ENCODE data around the gene DOCK1.

DOCK1 gene

GRCh38 chr10:127148933-127149220, 243.6 kb downstream of the DOCK1 start:
- peaks cover 13% of the 10 kb centered on the region for H3K27me3 ChIP-seq
- no peak overlapping the region for H3K27ac ChIP-seq
- H3K36me3 ChIP-seq, result no peaks in the 10 kb centered on the region
- no peak overlapping the region for H3K4me3 ChIP-seq (ENCODE audit: low read depth in 1 of 2, low read length in 1 of 2)
- H3K9me3 ChIP-seq, result no peaks in the 10 kb centered on the region
- H3K4me1 ChIP-seq (ENCODE audit: control insufficient read depth in 1 of 2, insufficient read depth in 1 of 2, low read depth in 1 of 2, low read length in 1 of 2), result no peaks in the 10 kb centered on the region
- TF ChIP-seq CTCF (IDR thresholded peaks at IDR 0.05), result no peak

- TF ChIP-seq CTCF (IDR thresholded peaks at IDR 0.05), result no peak
- peaks cover 13% of the 10 kb centered on the region for H3K27me3 ChIP-seq
- no peaks in the 10 kb centered on the region for H3K9me3 ChIP-seq
- H3K4me1 ChIP-seq (ENCODE audit: control insufficient read depth in 1 of 2, insufficient read depth in 1 of 2, low read depth in 1 of 2, low read length in 1 of 2), result no peaks in the 10 kb centered on the region
- no peak overlapping the region for H3K27ac ChIP-seq
- no peaks in the 10 kb centered on the region for H3K36me3 ChIP-seq
- no peak overlapping the region for H3K4me3 ChIP-seq (ENCODE audit: low read depth in 1 of 2, low read length in 1 of 2)
Observed at GRCh38 chr10:127149501-127150081, 244.4 kb downstream of the DOCK1 start.

GRCh38 chr10:127150136-127150535, 244.9 kb downstream of the DOCK1 start:
- H3K27me3 ChIP-seq, result peaks cover 13% of the 10 kb centered on the region
- no peaks in the 10 kb centered on the region for H3K9me3 ChIP-seq
- H3K4me1 ChIP-seq (ENCODE audit: control insufficient read depth in 1 of 2, insufficient read depth in 1 of 2, low read depth in 1 of 2, low read length in 1 of 2), result no peaks in the 10 kb centered on the region
- H3K36me3 ChIP-seq, result no peaks in the 10 kb centered on the region
- no peak for TF ChIP-seq CTCF (IDR thresholded peaks at IDR 0.05)
- no peak overlapping the region for H3K4me3 ChIP-seq (ENCODE audit: low read depth in 1 of 2, low read length in 1 of 2)
- no peak overlapping the region for H3K27ac ChIP-seq

- H3K9me3 ChIP-seq, result no peaks in the 10 kb centered on the region
- TF ChIP-seq CTCF (IDR thresholded peaks at IDR 0.05), result no peak
- no peak overlapping the region for H3K27ac ChIP-seq
- H3K4me3 ChIP-seq (ENCODE audit: low read depth in 1 of 2, low read length in 1 of 2), result no peak overlapping the region
- H3K27me3 ChIP-seq, result peaks cover 13% of the 10 kb centered on the region
- H3K4me1 ChIP-seq (ENCODE audit: control insufficient read depth in 1 of 2, insufficient read depth in 1 of 2, low read depth in 1 of 2, low read length in 1 of 2), result no peaks in the 10 kb centered on the region
- H3K36me3 ChIP-seq, result no peaks in the 10 kb centered on the region
Observed at GRCh38 chr10:127151541-127151940, 246.3 kb downstream of the DOCK1 start.

GRCh38 chr10:127151981-127152699, 246.9 kb downstream of the DOCK1 start:
- TF ChIP-seq CTCF (IDR thresholded peaks at IDR 0.05), result no peak
- no peak overlapping the region for H3K27ac ChIP-seq

More at GRCh38 chr10:127151981-127152699, 246.9 kb downstream of the DOCK1 start:
- H3K4me3 ChIP-seq (ENCODE audit: low read depth in 1 of 2, low read length in 1 of 2), result no peak overlapping the region
- no peaks in the 10 kb centered on the region for H3K36me3 ChIP-seq
- H3K27me3 ChIP-seq, result peaks cover 13% of the 10 kb centered on the region
- H3K9me3 ChIP-seq, result no peaks in the 10 kb centered on the region
- no peaks in the 10 kb centered on the region for H3K4me1 ChIP-seq (ENCODE audit: control insufficient read depth in 1 of 2, insufficient read depth in 1 of 2, low read depth in 1 of 2, low read length in 1 of 2)
